SU-DHL-6 (cell line): Measurements from ENCODE around the gene ARHGEF17.

ENCODE experiments used
- EZH2phosphoT487 ChIP-seq: fragments of 200-600 bp; sonication (generic), shearing (Covaris generic); conservative IDR thresholded peaks from 2 replicates; pipeline ENCODE4 v1.6.1; 2018; ENCODE audit warnings: mild to moderate bottlenecking, antibody characterized with exemption, low read length, moderate library complexity, mixed read lengths
- TF ChIP-seq, protein P1 (sequence below): fragments of 200-600 bp; sonication (generic); IDR thresholded peaks from one replicate; pipeline ENCODE4 v1.5.1; 2017; ENCODE audit warnings: antibody characterized with exemption, mild to moderate bottlenecking, low read length, moderate library complexity; ENCODE audit not compliant: insufficient read depth, poor library complexity, severe bottlenecking

DNA sequence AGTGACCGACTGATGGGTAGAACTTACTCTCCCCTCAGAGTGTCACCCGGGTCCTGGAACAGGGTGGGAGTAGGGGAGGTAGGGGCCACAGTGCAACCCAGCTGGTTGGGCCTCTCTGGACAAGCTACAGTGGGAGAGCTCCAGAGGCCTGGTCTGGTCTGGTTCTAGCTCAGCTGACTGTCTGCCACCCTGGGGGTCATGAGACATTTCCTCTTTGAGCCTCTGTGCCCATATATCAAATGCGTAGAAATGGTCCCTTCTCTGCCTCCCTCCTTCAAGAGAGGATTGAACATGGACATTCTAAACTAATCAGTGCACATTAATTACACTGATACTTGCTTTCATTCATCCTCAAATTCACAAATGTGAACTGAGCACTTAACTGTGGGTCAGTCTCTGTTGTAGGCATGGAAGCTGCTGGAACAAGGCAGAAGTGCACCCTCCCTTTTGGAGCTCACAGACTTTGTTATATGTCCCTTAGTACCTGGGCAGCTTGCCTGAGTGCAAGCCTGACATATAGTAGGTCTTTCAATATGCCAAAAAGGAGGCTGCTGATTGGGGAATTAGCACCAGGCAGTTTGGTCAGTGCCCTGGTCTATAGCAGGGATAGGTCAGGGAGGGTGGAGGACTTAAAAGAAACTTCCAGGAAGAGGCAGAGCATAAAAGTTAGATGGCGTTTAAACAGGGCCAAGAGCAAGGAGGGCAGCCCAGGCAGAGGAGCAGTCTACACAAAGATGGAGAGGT lies 25.7 kb downstream of the ARHGEF17 start:
- TF ChIP-seq, protein P1, sequence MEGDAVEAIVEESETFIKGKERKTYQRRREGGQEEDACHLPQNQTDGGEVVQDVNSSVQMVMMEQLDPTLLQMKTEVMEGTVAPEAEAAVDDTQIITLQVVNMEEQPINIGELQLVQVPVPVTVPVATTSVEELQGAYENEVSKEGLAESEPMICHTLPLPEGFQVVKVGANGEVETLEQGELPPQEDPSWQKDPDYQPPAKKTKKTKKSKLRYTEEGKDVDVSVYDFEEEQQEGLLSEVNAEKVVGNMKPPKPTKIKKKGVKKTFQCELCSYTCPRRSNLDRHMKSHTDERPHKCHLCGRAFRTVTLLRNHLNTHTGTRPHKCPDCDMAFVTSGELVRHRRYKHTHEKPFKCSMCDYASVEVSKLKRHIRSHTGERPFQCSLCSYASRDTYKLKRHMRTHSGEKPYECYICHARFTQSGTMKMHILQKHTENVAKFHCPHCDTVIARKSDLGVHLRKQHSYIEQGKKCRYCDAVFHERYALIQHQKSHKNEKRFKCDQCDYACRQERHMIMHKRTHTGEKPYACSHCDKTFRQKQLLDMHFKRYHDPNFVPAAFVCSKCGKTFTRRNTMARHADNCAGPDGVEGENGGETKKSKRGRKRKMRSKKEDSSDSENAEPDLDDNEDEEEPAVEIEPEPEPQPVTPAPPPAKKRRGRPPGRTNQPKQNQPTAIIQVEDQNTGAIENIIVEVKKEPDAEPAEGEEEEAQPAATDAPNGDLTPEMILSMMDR: no peak
- no peak for TF ChIP-seq EZH2phosphoT487
